ENCODE measurements around the gene CBX8. TPM values are rescaled to one million over a fixed set of nuclear protein-coding genes. Genes with fewer than 3 reads are reported as not detected.

Gene CBX8
- total and polyA plus RNA-seq, 2 of the 8 experiments (the other 6 are each of a cell fraction or from before 2014, with no cell fraction given): 0.09 to 2.1 TPM

GRCh38 chr17:79813297-79814126 is 16.6 kb upstream of the CBX8 start (continued):
- no peak for TF ChIP-seq CTBP2 (IDR thresholded peaks at IDR 0.05; ENCODE audit: borderline replicate concordance, insufficient read depth, insufficient read length, low read length)
- no peak for TF ChIP-seq USF2 (IDR thresholded peaks at IDR 0.05; ENCODE audit: low read length)
- TF ChIP-seq TAF7 (optimal IDR thresholded peaks at IDR 0.05; ENCODE audit: borderline replicate concordance, low read depth, low read length): no peak
- TF ChIP-seq MAFK (IDR thresholded peaks at IDR 0.05; ENCODE audit: low read depth, low read length): no peak
- TF ChIP-seq GABPA (IDR thresholded peaks at IDR 0.05; ENCODE audit: borderline replicate concordance, insufficient read depth, low read length): no peak
- TF ChIP-seq NRF1 (IDR thresholded peaks at IDR 0.05; ENCODE audit: low read depth, low read length): no peak
- no peak for TF ChIP-seq BACH1 (IDR thresholded peaks at IDR 0.05; ENCODE audit: low read length)
- no peak for TF ChIP-seq CREB1 (IDR thresholded peaks at IDR 0.05)
- no peak for TF ChIP-seq CEBPB (IDR thresholded peaks at IDR 0.05; ENCODE audit: low read depth, low read length)
- no peak for TF ChIP-seq CTCF (IDR thresholded peaks at IDR 0.05; ENCODE audit: control extremely low read depth in 1 of 3, insufficient read depth in 1 of 3, low read depth in 1 of 3, low read length in 3 of 3)
- no peak for TF ChIP-seq NANOG (IDR thresholded peaks at IDR 0.05; ENCODE audit: insufficient read depth, low read depth, low read length, poor library complexity, severe bottlenecking)
- TF ChIP-seq TEAD4 (IDR thresholded peaks at IDR 0.05; ENCODE audit: low read depth, low read length): no peak
- peak; percentile 1 for TF ChIP-seq KDM4A (IDR thresholded peaks at IDR 0.05; ENCODE audit: low read depth, low read length, severe bottlenecking)
- TF ChIP-seq SP1 (IDR thresholded peaks at IDR 0.05; ENCODE audit: low read depth, low read length): no peak
- TF ChIP-seq FOSL1 (IDR thresholded peaks at IDR 0.05; ENCODE audit: insufficient read depth, low read depth, low read length): no peak
- no peak for TF ChIP-seq JUND (IDR thresholded peaks at IDR 0.05; ENCODE audit: low read length)
- no peak for TF ChIP-seq SIX5 (IDR thresholded peaks at IDR 0.05; ENCODE audit: low read depth, low read length)
- TF ChIP-seq ZNF274 (IDR thresholded peaks at IDR 0.05; ENCODE audit: borderline replicate concordance, extremely low read depth, low read length): no peak
- no peak for TF ChIP-seq EZH2 (IDR thresholded peaks at IDR 0.05; ENCODE audit: low read depth, low read length, severe bottlenecking)
- TF ChIP-seq E2F6 (IDR thresholded peaks at IDR 0.05): peak; percentile 85

Measured in H1 (cell line).